IMR-90 (cell line): ENCODE measurements around the gene NFYC.

Source experiments
- CTCF ChIP-seq: conservative IDR thresholded peaks from 2 replicates; pipeline ENCODE4 v1.5.1; 2012; ENCODE audit warnings: mild to moderate bottlenecking, low read depth, low read length, improper control_type of control experiment
- MAZ ChIP-seq: IDR thresholded peaks from 2 replicates; pipeline ENCODE4 v1.6.1; 2012; ENCODE audit warnings: low read depth, mild to moderate bottlenecking, low read length, improper control_type of control experiment, moderate library complexity, borderline replicate concordance
- NFE2L2 ChIP-seq: fragments of 150-350 bp; IDR thresholded peaks from 2 replicates; pipeline ENCODE4 v1.6.1; 2016; ENCODE audit warnings: low read depth, mild to moderate bottlenecking, low read length
- POLR2A ChIP-seq: IDR thresholded peaks from 2 replicates; pipeline ENCODE4 v1.6.1; 2012; ENCODE audit warnings: mild to moderate bottlenecking, low read depth, low read length
- RAD21 ChIP-seq: IDR thresholded peaks from 2 replicates; pipeline ENCODE4 v1.6.1; 2012; ENCODE audit warnings: low read length, improper control_type of control experiment
- RCOR1 ChIP-seq: IDR thresholded peaks from 2 replicates; pipeline ENCODE4 v1.6.1; 2012; ENCODE audit warnings: mild to moderate bottlenecking, low read length, improper control_type of control experiment; ENCODE audit not compliant: insufficient replicate concordance
- RFX5 ChIP-seq: IDR thresholded peaks from 2 replicates; pipeline ENCODE4 v1.8.0; 2012; ENCODE audit warnings: low read depth, mild to moderate bottlenecking, low read length, moderate library complexity
- SMC3 ChIP-seq: fragments of 150-350 bp; IDR thresholded peaks from 2 replicates; pipeline ENCODE4 v1.6.1; 2016; ENCODE audit warnings: low read depth, mild to moderate bottlenecking, antibody characterized with exemption, low read length, moderate library complexity
- TF ChIP-seq, protein P1 (sequence below): fragments of 150-350 bp; IDR thresholded peaks from 2 replicates; pipeline ENCODE4 v1.6.1; 2017; ENCODE audit warnings: mild to moderate bottlenecking, antibody characterized with exemption, low read length, low read depth

GRCh38 chr1:40784141-40784770, 92.8 kb downstream of the NFYC start:
- no peak for TF ChIP-seq CTCF
- TF ChIP-seq RAD21, result no peak
- no peak for TF ChIP-seq MAZ
- no peak for TF ChIP-seq POLR2A
- TF ChIP-seq, protein P1, sequence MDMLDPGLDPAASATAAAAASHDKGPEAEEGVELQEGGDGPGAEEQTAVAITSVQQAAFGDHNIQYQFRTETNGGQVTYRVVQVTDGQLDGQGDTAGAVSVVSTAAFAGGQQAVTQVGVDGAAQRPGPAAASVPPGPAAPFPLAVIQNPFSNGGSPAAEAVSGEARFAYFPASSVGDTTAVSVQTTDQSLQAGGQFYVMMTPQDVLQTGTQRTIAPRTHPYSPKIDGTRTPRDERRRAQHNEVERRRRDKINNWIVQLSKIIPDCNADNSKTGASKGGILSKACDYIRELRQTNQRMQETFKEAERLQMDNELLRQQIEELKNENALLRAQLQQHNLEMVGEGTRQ, result no peak
- TF ChIP-seq RFX5, result no peak
- no peak for TF ChIP-seq NFE2L2
- TF ChIP-seq SMC3, result no peak
- TF ChIP-seq RCOR1, result no peak
